Stimulated activated CD4-positive, alpha-beta T cell treated with anti-CD3 and anti-CD28 coated beads, Interleukin-15, amount 100 ng/mL, for 48 hours (primary cell): Measurements from ENCODE around the gene AFAP1.

ENCODE experiments used
- DNase-seq, 2 donors: peaks; one replicate each; pipeline ENCODE4 v3.0.0-alpha.2; 2020; ENCODE audit warnings: low read depth in 2 of 2

AFAP1 gene

DNA sequence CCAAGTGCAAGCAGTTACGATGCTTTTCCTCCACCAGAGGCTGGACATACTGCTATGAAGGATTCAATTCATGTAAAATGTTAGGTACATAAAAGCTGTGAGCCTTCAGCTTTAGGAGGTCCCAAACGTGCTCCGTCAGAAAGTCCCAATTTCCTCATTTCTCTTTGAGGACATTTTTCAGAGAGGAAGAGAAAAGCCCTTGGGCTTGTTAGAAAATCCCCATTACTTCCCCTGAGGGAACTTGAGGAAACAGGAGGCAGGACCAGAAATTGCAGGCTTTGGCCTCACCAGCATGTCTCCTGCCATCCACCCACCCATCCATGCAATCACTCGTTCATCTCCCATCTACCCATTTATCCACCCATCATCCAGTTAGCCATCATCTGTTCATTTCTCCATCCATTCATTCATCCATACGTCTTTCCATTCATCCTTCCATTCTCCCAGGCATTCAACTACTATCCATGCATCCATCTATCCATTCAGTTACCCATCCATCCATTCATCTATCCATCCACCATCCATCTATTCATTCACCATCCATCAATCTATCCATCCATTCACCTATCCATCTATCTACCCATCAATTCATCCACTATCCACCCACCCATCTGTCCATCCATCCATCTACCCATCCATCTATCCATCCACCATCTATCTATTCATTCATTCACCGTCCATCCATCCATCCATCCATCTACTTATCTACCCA is 223.5 kb downstream of the AFAP1 start:
- no peak for DNase-seq

DNA sequence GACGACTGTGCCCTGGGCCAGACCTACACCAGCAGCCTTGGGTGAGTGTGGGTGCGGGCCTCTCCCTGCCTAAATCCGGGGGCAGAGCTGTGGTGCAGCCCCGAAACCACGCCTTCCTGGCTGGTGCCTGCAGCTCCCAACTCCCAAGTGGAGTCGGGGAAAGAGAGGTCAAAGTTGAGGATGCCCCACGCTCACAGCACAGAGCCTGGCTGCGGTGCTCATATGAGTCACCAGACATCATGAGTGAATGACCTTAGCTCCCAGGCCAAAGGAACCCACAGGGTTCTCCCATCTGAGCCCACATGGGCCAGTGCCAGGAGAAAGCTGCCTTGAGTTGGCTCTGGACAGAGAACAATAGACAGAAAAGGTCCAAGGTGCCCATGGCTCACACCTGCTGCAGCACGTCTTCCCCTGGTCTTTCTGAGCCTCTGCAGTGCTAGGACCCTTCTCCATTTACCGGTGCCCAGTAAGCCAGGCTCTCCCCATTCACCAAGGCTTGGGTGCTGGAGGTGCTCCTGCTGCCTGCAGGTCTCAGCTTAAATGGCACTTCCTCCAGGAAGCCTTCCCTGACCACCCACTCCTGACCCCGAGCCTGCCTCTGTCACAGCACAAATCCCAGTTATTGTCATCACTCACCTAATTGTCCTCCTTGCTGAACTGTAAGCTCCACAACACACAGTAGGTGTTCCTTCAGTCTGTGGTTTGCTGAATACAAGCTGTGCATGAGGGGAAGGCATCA is 224.2 kb downstream of the AFAP1 start:
- no peak for DNase-seq

DNA sequence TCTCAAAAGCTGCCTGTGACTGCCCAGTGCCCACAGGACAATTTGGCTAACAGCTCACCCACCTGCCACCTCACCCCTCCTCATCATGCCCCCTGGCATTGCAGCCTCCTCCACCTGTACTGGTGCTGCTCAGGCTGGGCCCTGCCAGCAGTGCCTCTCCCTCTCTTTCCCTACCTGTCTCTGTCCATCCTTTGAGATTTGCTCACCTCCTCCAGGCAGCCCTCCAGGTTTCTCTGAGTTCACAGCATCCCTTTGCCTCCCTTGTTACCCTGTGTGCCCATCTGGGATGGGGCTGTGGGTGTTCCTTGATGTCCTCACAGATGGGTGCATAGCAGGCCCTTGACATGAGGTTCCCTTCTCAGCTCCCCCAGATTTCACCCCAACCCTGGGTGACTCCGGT is 224.9 kb downstream of the AFAP1 start:
- no peak for DNase-seq

DNA sequence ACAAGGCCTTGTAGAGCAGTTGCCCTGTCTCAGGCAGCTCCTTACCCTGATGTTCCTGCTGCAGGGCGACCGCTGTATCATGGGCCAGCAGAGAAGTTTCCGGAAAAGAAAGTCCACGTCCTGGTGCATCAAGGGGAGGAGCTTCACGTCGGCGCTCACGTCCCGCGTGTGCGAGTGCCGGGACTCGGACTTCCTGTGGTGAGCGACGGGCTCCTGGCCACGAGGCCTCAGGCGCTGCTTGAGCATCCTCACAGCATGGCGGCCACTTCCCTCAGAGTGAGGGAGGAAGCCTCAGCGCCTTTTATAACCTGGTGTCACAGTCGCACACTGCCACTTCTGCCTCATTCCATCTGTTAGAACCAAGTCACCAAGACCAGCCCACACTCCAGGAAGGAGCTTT is 225.5 kb downstream of the AFAP1 start:
- DNase-seq: no peak

DNA sequence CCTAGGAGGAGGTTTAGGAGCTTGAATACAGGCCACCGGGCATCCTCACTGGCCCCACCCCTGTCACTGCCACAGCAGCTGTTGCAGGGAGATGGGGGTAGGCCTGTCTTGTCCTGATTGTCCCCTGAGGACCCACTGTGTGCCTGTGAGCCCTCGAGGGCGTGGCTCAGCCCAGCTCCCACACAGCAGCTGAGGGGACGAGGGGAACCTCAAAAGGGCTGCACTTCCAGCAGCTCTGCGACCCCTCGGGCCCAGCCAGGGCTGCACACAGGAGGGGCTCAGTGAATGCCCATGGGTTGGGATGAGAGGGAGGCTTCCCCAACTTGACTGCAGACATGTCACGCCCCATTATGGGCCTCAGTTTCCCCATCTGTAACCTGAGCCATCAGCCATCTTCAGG is 225.9 kb downstream of the AFAP1 start:
- no peak for DNase-seq

DNA sequence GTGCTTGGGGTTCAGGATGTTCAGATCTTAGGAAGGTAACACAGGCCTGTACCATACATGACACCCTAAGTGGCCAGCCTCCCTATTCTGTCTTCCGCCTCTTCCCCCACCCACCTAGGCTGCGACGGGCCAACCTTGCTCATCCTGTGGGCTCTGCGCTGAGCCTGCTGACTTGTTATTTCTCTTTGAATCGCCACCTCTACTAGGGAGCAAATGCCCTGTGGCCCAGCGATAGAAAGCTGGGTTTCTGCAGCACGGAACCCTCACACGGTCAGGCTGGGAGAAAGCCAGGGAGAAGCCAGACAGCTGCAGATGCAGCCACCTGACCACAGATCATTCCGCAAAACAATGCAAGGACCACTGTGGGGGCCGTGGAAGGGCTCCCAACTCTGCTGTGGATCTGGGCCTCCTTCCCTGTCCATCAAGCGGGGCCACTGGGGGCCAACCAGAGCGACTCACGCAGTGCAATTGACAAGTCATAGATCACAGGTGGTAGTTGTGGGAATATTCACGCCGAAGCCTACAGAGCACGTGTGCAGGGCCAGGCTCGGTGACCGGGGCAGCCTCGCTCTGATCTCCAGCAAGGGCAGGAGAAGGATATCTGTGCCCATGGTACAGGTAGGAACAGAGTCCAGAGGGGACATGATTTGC is 227.5 kb downstream of the AFAP1 start:
- no peak for DNase-seq

DNA sequence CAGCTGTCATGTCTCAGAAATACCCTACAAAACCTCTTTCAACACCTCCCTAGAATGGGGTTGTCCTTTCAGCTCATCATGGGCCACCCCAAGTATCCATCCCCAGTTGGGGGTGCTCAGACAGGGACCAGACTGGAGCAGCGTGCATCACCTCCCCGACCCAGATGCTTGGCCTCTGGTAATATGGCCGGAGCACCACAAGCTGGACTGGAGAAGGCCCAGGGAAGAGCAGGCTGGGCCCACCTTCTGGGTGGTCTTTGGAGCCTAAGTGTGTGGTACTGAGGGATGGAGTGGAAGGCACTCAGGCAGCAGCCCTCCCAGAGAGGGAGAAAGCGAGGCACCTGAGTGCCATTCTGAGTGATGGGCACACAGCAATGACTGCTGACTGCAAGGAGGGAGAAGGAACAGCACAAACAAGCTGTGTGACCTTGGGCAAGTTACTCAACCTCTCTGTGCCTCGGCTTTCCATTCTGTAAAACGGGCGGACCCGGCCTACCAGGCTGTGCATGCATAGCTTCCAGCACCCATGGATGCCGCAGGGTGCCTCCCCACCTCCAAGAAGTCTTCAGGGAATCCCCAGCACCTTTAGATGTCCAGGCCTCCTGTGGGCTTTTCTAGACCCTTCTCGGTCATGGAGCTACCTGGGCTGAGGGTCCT is 228.2 kb downstream of the AFAP1 start:
- no peak for DNase-seq

DNA sequence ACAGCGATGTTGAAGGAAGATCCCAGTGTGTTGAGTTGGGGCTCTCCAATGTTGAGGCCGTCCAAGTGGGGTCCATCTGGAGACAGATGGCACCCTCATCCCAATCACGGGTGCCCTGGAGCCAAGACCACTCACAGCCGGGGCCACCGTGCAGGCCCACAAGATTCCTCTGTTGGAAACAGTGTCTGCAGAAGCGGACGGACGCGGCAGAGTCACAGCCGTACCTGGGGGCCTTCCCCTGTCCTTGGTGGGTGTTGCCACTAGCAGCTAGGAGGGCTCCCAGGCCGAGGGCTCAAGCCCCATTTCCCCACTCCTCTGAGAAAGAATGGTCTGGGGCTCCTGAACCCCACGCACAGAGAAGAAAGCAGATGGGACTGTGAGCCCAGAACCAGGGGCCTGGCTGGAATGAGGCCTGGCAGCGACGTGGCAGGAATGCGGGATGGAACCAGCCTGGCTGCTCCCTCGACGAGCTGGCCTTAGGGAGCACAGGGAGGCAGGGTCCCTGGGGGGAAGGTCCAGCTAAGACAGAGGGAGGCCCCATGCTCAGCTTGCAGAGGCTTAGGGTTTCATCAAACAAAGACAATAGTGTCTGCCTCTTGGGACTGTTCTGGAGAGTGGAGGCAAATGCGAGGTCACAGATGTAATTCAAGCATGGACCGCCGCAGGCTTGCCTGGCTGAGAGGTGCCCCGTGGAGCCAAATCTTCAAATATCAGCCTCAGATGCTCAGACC is 228.9 kb downstream of the AFAP1 start:
- no peak for DNase-seq

DNA sequence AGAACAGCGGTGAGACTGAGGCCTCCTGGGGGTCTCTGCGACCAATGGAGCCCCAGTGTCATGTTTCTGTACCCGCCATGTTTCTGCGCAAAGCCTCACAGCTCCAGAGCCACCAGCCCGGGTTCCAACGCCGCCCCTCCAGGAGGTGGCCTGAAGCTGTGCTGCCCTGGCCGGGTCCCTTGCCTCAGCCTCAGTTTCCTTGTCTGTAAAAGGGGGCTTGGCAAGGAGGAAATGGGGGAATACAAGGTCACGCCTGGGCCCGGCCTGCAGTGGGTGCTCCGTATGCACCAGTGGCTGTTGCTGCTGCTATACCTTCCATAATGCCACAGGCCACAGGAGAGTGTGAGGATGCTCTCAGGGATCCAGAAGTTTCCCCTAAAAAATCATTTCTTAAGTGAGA is 229.5 kb downstream of the AFAP1 start:
- no peak for DNase-seq

DNA sequence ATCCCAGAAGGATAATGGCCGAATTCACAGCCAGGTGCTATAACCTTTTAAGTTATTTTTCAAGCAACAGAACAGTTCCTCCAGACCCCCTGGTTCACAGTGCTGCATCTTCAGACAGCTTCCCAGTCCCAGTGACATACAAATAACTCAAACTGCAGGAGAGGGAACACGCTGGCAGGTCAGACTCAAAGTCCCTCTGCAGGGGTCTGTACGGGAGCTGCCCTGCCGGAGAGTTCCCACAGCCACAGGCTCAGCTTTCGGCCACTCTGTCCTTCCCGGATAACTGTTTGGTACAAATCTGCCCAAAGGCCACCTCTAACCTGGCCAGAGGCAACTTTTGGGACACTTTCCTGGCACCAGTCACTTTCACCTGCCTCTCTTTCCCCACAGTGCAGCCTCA is 230.2 kb downstream of the AFAP1 start:
- DNase-seq: no peak

DNA sequence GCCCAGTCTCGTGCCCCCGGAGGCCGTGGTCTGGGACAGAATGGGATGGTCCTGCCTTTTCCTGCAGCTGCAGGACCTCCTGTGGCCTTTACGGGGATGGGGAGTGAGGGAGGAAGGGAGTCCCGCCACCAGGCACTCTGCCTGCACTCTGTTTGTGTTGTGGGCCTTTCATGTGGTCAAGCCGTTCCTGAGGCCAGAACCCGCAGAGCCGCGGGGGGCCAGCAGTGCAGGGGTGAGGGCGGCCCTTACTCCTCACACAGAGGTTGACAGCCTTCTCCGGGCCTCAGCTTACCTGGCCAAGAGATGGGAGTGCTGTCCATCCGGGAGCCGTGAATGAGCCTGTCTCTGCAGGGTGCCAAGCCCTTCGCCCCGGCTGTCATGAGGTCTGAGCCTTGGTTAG is 230.7 kb downstream of the AFAP1 start:
- DNase-seq: no peak
